SK-N-SH treated with all-trans-retinoic acid at 6 μM for 48 hours (cell line): ENCODE measurements around the gene GUCD1.

Source experiments
- ARNTL ChIP-seq: fragments of 450-650 bp; formaldehyde crosslinking; IDR thresholded peaks from 2 replicates; pipeline ENCODE4 v1.5.0; 2020; ENCODE audit warnings: low read depth, mild to moderate bottlenecking, moderate library complexity, borderline replicate concordance
- CREB5 ChIP-seq: fragments of 250-450 bp; sonication (Bioruptor Pico); IDR thresholded peaks from 2 replicates; pipeline ENCODE4 v1.5.1; 2020; ENCODE audit warnings: low read depth, mild to moderate bottlenecking, moderate library complexity
- ESRRG ChIP-seq: fragments of 250-450 bp; sonication (Bioruptor Pico); IDR thresholded peaks from 2 replicates; pipeline ENCODE4 v1.6.1; 2021; ENCODE audit warnings: mild to moderate bottlenecking
- ISL1 ChIP-seq: fragments of 250-450 bp; sonication (Bioruptor Pico); IDR thresholded peaks from 2 replicates; pipeline ENCODE4 v2.1.2; 2022; ENCODE audit warnings: mild to moderate bottlenecking, moderate library complexity
- OSR1 ChIP-seq: fragments of 250-450 bp; sonication (Bioruptor Pico); IDR thresholded peaks from 2 replicates; pipeline ENCODE4 v1.8.0; 2022; ENCODE audit warnings: moderate library complexity, mild to moderate bottlenecking, inconsistent platforms
- PATZ1 ChIP-seq: fragments of 250-450 bp; sonication (Bioruptor Pico); IDR thresholded peaks from 2 replicates; pipeline ENCODE4 v1.8.0; 2020; ENCODE audit warnings: mild to moderate bottlenecking, moderate library complexity, borderline replicate concordance
- RARB ChIP-seq: fragments of 250-450 bp; sonication (Bioruptor Pico); IDR thresholded peaks from 2 replicates; pipeline ENCODE4 v1.8.0; 2021; ENCODE audit warnings: mild to moderate bottlenecking, moderate library complexity
- TCF4 ChIP-seq: fragments of 250-450 bp; sonication (Bioruptor Pico); IDR thresholded peaks from 2 replicates; pipeline ENCODE4 v1.8.0; 2021; ENCODE audit warnings: mild to moderate bottlenecking, moderate library complexity, borderline replicate concordance
- TSHZ2 ChIP-seq: fragments of 250-450 bp; sonication (Bioruptor Pico); IDR thresholded peaks from 2 replicates; pipeline ENCODE4 v1.5.0; 2020; ENCODE audit warnings: mild to moderate bottlenecking, moderate library complexity
- ZFP3 ChIP-seq: fragments of 250-450 bp; sonication (Bioruptor Pico); IDR thresholded peaks from 2 replicates; pipeline ENCODE4 v1.5.0; 2020; ENCODE audit warnings: mild to moderate bottlenecking, moderate library complexity
- ZFP30 ChIP-seq: fragments of 450-650 bp; formaldehyde crosslinking; IDR thresholded peaks from 2 replicates; pipeline ENCODE4 v1.5.0; 2022; ENCODE audit warnings: mild to moderate bottlenecking, moderate library complexity
- ZNF565 ChIP-seq: fragments of 450-650 bp; formaldehyde crosslinking; conservative IDR thresholded peaks from 2 replicates; pipeline ENCODE4 v1.5.0; 2020; ENCODE audit warnings: low read depth, mild to moderate bottlenecking, moderate library complexity

- no peak for TF ChIP-seq PATZ1 (CRISPR knock-in tag)
- no peak for TF ChIP-seq ZFP30 (CRISPR knock-in tag)
- TF ChIP-seq ESRRG (CRISPR knock-in tag), result no peak
- no peak for TF ChIP-seq ZNF565 (CRISPR knock-in tag)
- no peak for TF ChIP-seq ARNTL
- no peak for TF ChIP-seq ZFP3 (CRISPR knock-in tag)
- TF ChIP-seq OSR1 (CRISPR knock-in tag), result no peak
- no peak for TF ChIP-seq ISL1 (CRISPR knock-in tag)
- TF ChIP-seq CREB5 (CRISPR knock-in tag), result no peak
- no peak for TF ChIP-seq TSHZ2 (CRISPR knock-in tag)
- TF ChIP-seq TCF4 (CRISPR knock-in tag), result no peak
- TF ChIP-seq RARB (CRISPR knock-in tag), result no peak
Measured at GRCh38 chr22:24599514-24599913, 44.6 kb upstream of the GUCD1 start.
